ENCODE data around the gene POLE. TPM values are rescaled to one million over a fixed set of nuclear protein-coding genes. Genes with fewer than 3 reads are reported as not detected.

POLE gene
- total and polyA plus RNA-seq, 2 of the 4 experiments (the other 2 are of a cell fraction) = 17.2 to 20.7 TPM

- POLR2A ChIA-PET (ENCODE audit: unreplicated experiment) = no interaction called here
- H3K4me3 ChIP-seq (ENCODE audit: insufficient read depth, low read depth, low read length) = no peak overlapping the region
- WGBS, 2 experiments (ENCODE audit: extremely low coverage in 2 of 2, insufficient read length in 1 of 2) = 82% methylated on average over 49 of the region's 89 CpGs; no CpG with 5 or more reads in 1 of the 2 experiments
Measured at GRCh38 chr12:132582582-132583410, 104.3 kb downstream of the POLE start.

More at GRCh38 chr12:132582582-132583410, 104.3 kb downstream of the POLE start:
- Histone ChIP-seq H2BK120ac (ENCODE audit: low read depth, low read length) (no peak overlapping the region), H2BK20ac (ENCODE audit: low read depth, low read length) (no peak overlapping the region), H3K14ac (replicated peaks; ENCODE audit: low read depth, low read length) (no peak overlapping the region), H3K9me1 (ENCODE audit: insufficient read depth, low read length) (no peaks in the 10 kb centered on the region), H3K36me3 (ENCODE audit: control insufficient read depth, insufficient read depth, low read length) (peaks cover 19% of the 10 kb centered on the region), H3K56ac (ENCODE audit: extremely low read depth, insufficient read depth, low read length) (no peak overlapping the region), H3K9me3 (ENCODE audit: control insufficient read depth, insufficient read depth, low read length) (no peaks in the 10 kb centered on the region), H3K27ac (ENCODE audit: insufficient read depth, low read length) (no peak overlapping the region), H3K79me1 (ENCODE audit: low read depth in 1 of 2, low read length in 2 of 2) (no peaks in the 10 kb centered on the region), H3K23ac (ENCODE audit: low read depth, low read length) (no peak overlapping the region), H3K18ac (ENCODE audit: low read depth, low read length) (no peak overlapping the region), H4K5ac (ENCODE audit: low read depth, low read length) (no peak overlapping the region), H4K91ac (ENCODE audit: insufficient read depth, low read depth, low read length) (no peak overlapping the region), H3K27me3 (ENCODE audit: control insufficient read depth, insufficient read depth, low read length) (no peaks in the 10 kb centered on the region), H3K9ac (ENCODE audit: low read depth, low read length) (no peak overlapping the region), H2BK5ac (ENCODE audit: low read depth, low read length, poor library complexity, severe bottlenecking) (no peak overlapping the region), H4K8ac (ENCODE audit: low read depth in 2 of 2, low read length in 2 of 2) (no peak overlapping the region), H3K4ac (ENCODE audit: low read depth, low read length) (no peak overlapping the region), H2AK9ac (replicated peaks; ENCODE audit: low read depth, low read length, poor library complexity) (no peak overlapping the region), H2AK5ac (ENCODE audit: low read depth, low read length) (no peak overlapping the region), H2BK15ac (ENCODE audit: low read depth, low read length) (no peak overlapping the region), H2AFZ (replicated peaks; ENCODE audit: low read length, poor library complexity) (no peak overlapping the region), H4K20me1 (ENCODE audit: insufficient read depth, low read length) (no peaks in the 10 kb centered on the region), H3K4me2 (ENCODE audit: low read depth, low read length) (no peak overlapping the region), H3K4me1 (ENCODE audit: control insufficient read depth, insufficient read depth, low read length) (no peaks in the 10 kb centered on the region)
- no peak for TF ChIP-seq MXI1 (IDR thresholded peaks at IDR 0.05; ENCODE audit: borderline replicate concordance, low read depth, low read length)
- no peak for TF ChIP-seq ELK1 (IDR thresholded peaks at IDR 0.05; ENCODE audit: borderline replicate concordance, low read depth, low read length)
- no peak for TF ChIP-seq SMC3 (IDR thresholded peaks at IDR 0.05; ENCODE audit: low read depth, low read length)
- TF ChIP-seq USF2 (IDR thresholded peaks at IDR 0.05; ENCODE audit: low read depth, low read length) = no peak
- DNase-seq = no peak
- in situ Hi-C loops (cut with MboI; ENCODE audit: low sequenced_read_pairs) (no loop called here), dilution Hi-C loops (cut with HindIII; ENCODE audit: low sequenced_read_pairs, unreplicated experiment) (no loop called here), intact Hi-C loops (cut with micrococcal nuclease) (no loop called here)
- no peak for ATAC-seq (ENCODE audit: low read depth)
- CTCF ChIA-PET = no interaction called here
- BruUV-seq (replicated peaks) = no TSS peak

All from IMR-90 (cell line).